GM12872 (cell line): ENCODE data around the gene SLAMF1.

Experiments used
- CTCF ChIP-seq: IDR thresholded peaks from 3 replicates; pipeline ENCODE4 v1.5.1; 2011; ENCODE audit warnings: low read depth, mild to moderate bottlenecking, low read length, moderate library complexity; ENCODE audit not compliant: insufficient read depth

Gene SLAMF1

DNA sequence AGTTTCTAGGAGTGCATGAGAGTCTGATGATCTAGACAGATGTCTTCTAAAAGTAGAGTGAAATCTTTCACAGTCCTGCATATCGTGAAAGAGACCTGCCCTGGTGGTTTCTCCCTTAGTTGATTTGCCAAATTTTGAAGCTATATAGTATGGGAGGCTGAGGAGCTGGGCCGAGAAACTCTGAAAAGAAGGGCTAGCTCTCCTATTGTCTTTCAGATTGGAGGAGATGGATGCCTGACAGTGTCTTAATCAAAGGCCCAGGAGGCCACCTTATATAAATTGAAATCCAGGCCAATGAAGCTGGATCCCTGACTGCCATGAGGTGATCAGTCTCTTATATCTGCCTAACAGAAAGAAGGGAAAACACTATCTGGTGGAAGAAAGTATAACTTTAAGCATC lies 49.1 kb downstream of the SLAMF1 start:
- no peak for TF ChIP-seq CTCF

DNA sequence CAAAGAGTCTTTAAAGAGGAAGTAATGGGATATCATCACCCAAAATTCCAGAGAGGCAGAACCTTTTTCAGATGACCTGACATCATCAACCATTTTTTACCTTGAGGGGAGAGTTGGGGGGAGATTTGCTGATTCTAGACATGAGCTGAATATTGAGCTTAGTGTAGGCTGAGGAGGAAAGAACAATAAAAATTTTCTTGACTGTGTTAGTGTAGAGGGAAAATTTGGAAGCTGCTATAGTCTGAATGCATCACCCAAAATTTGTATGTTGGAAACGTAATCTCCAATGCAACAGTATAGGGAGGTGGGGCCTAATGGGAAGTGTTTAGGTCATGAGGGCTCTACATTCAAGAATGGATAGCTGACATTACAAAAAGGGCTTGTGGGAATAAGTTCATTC lies 49.8 kb downstream of the SLAMF1 start:
- TF ChIP-seq CTCF, result no peak

DNA sequence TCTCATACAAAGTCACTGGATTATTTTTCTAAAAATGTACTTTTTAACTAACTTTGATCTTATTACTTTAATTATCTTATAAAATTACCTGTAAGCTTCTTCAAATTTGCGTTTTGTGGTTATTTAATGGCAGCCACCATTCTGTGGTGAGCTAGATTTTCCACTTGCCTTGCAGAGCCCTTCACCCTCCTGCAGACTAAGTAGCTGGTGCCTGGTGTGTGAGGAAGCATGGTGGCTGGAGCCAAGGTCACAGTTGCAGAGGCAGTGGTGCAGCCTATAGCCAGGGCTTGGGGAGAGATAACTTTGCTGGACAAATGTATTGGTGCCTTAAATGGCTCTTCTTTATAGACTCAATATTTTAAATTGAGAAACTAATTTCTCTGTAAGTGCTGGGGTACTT lies 56.4 kb downstream of the SLAMF1 start:
- TF ChIP-seq CTCF, result no peak

DNA sequence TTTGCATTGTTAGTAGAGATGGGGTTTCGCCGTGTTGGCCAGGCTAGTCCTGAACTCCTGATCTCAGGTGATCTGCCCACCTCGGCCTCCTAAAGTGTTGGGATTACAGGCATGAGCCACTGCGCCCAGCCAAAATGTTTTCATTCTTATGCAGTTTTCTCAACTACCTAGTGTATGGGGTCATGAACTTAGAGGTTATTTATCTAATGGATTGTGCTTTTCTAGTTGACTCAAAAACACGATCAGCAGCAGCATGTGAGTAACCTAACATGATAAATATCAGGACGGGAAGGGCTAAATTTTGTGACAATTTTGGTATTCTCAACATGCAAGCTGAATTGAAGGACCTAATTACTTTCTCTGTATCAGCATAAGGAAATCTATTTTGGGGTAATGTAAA lies 58.4 kb downstream of the SLAMF1 start:
- TF ChIP-seq CTCF, result no peak

DNA sequence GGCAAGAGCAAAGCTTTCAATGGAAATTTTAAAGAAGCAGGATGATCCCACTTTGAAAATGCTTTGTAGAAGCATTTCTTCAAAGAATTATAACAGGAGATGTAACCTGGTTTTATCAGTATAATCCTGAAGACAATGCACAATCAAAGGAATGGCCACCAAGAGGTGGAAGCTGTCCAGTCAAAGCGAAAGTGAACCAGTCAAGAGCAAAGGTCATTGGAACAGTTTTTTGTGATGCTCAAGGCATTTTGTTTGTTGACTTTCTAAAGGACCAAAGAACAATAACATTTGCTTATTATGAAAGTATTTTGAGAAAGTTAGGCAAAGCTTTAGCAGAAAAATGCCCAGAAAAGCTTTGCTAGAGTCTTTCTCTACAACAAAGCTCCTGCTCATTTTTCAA lies 62.1 kb downstream of the SLAMF1 start:
- TF ChIP-seq CTCF, result no peak

DNA sequence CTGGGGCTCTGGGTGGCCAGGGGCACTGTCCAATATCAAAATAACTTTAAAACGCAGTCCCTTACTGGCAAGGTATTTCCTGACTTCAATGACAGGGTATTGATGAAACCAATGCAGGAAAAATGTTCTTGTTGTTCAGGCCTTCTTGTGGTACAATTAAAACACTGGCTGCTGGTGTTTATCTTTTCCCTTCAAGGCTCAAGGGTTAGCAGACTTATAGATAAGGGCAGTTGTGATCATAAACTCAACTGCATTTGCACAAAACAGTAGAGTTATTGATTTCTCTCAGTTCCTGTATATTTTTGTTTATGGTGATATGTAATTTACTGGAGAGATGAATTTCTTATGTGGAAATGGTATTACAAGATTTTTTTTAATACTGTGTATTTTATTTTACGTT lies 64.9 kb downstream of the SLAMF1 start:
- no peak for TF ChIP-seq CTCF

- TF ChIP-seq CTCF, result no peak
Measured at GRCh38 chr1:160580221-160580812, 66.5 kb downstream of the SLAMF1 start.
